Gastroesophageal sphincter (tissue), 3 donors: ENCODE data around the gene TTC19.

Source experiments
- POLR2A ChIP-seq, 2 donors: fragments of 450-650 bp; IDR thresholded peaks; one replicate each; pipeline ENCODE4 v1.6.1; 2017; ENCODE audit warnings: antibody characterized with exemption in 2 of 2, mild to moderate bottlenecking in 2 of 2, moderate library complexity in 1 of 2
- TF ChIP-seq, protein P1 (sequence below), 4 experiments: fragments of 200-600 bp in 2 of 4; fragments of 450-650 bp in 2 of 4; sonication (generic) in 1 of 4; IDR thresholded peaks; one replicate each; pipeline ENCODE4 v1.5.1; 2017 to 2019; ENCODE audit warnings: antibody characterized with exemption in 4 of 4, mild to moderate bottlenecking in 2 of 4, moderate library complexity in 2 of 4

DNA sequence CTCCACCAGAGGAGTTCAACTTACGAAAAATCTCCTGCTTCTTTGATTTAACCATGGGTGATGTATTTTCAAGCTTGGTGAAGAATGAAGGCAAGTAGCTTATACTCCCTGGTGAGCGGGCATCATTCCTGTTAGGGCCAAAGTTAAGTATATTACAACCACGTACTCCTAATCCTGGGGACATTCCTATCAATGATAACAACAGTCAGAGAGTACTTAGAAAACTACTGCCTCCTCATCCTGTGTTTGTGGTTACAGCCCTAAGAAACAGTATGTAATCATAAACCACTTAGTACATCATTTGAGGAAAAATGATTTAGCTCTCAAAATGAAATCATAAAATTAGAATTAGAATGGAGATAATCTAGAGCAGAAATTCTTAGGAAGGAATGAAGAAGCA is 47.3 kb downstream of the TTC19 start:
- TF ChIP-seq, protein P1, sequence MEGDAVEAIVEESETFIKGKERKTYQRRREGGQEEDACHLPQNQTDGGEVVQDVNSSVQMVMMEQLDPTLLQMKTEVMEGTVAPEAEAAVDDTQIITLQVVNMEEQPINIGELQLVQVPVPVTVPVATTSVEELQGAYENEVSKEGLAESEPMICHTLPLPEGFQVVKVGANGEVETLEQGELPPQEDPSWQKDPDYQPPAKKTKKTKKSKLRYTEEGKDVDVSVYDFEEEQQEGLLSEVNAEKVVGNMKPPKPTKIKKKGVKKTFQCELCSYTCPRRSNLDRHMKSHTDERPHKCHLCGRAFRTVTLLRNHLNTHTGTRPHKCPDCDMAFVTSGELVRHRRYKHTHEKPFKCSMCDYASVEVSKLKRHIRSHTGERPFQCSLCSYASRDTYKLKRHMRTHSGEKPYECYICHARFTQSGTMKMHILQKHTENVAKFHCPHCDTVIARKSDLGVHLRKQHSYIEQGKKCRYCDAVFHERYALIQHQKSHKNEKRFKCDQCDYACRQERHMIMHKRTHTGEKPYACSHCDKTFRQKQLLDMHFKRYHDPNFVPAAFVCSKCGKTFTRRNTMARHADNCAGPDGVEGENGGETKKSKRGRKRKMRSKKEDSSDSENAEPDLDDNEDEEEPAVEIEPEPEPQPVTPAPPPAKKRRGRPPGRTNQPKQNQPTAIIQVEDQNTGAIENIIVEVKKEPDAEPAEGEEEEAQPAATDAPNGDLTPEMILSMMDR (IDR thresholded peaks at IDR 0.05), result no peak
- TF ChIP-seq POLR2A (IDR thresholded peaks at IDR 0.05), result no peak
